SU-DHL-6 (cell line): ENCODE results near the gene DYNLT2.

ENCODE experiments used
- CTCF ChIP-seq: fragments of 200-600 bp; sonication (generic); IDR thresholded peaks from one replicate; pipeline ENCODE4 v1.5.1; 2017; ENCODE audit warnings: antibody characterized with exemption, mild to moderate bottlenecking, low read length, moderate library complexity; ENCODE audit not compliant: insufficient read depth, poor library complexity, severe bottlenecking
- EZH2phosphoT487 ChIP-seq: fragments of 200-600 bp; sonication (generic), shearing (Covaris generic); conservative IDR thresholded peaks from 2 replicates; pipeline ENCODE4 v1.6.1; 2018; ENCODE audit warnings: mild to moderate bottlenecking, antibody characterized with exemption, low read length, moderate library complexity, mixed read lengths

- no peak for TF ChIP-seq CTCF
- TF ChIP-seq EZH2phosphoT487: no peak
Measured at GRCh38 chr6:169779092-169779815, 27.9 kb upstream of the DYNLT2 start.
